Caco-2 (cell line): ENCODE measurements around the gene DBI. TPM values are rescaled to one million over a fixed set of nuclear protein-coding genes. Genes with fewer than 3 reads are reported as not detected.
A peak's percentile ranks its signal among the peaks of the same experiment; 100 is the strongest.

Experiments
- BruUV-seq: library from RNA; stranded (reverse); fragments of 400-500 nt; replicated peaks from 2 replicates; lab custom pipeline; 2021; lab: Mats Ljungman, UMichigan
- CTCF ChIA-PET: fragments of 300-600 bp; sonication (Branson Sonifier 250); formaldehyde crosslinking; loops from one replicate; lab custom pipeline; 2022; ENCODE audit warnings: antibody characterized with exemption; lab: Charles Lee
- POLR2A ChIA-PET: fragments of 300-600 bp; sonication (Branson Sonifier 250); formaldehyde crosslinking; loops from one replicate; lab custom pipeline; 2022; ENCODE audit warnings: antibody characterized with exemption; lab: Charles Lee
- DNase-seq, 2 experiments: peaks; one replicate each; pipeline versions ENCODE4 v3.0.0 to v3.0.0-alpha.2; 2020 to 2022
- H3K27me3 ChIP-seq: replicated peaks from 2 replicates; pipeline ENCODE4 v1.6.0; 2011; ENCODE audit warnings: low read length; ENCODE audit not compliant: control insufficient read depth, insufficient read depth
- H3K36me3 ChIP-seq: 2 replicates; pipeline ENCODE4 v1.5.1; 2011; ENCODE audit warnings: low read length; ENCODE audit not compliant: control insufficient read depth, insufficient read depth
- H3K4me1 ChIP-seq: fragments of 250-450 bp; sonication (Bioruptor Pico); 2 replicates; pipeline ENCODE4 v1.5.1; 2020; ENCODE audit warnings: mild to moderate bottlenecking
- H3K4me3 ChIP-seq: 2 replicates; pipeline ENCODE4 v1.5.1; 2011; ENCODE audit warnings: low read depth, mild to moderate bottlenecking, control low read depth, low read length
- H3K9me3 ChIP-seq: fragments of 250-450 bp; sonication (Bioruptor Pico); 2 replicates; pipeline ENCODE4 v1.5.1; 2020; ENCODE audit warnings: mild to moderate bottlenecking, moderate library complexity
- H3K27ac Mint-ChIP-seq: one replicate; pipeline ENCODE4 v1.8.0; 2022; ENCODE audit warnings: mixed read lengths; ENCODE audit not compliant: unreplicated experiment
- H3K27me3 Mint-ChIP-seq: one replicate; pipeline ENCODE4 v1.8.0; 2022; ENCODE audit warnings: mixed read lengths; ENCODE audit not compliant: insufficient read depth, unreplicated experiment
- H3K36me3 Mint-ChIP-seq: one replicate; pipeline ENCODE4 v1.8.0; 2022; ENCODE audit warnings: mild to moderate bottlenecking, mixed read lengths; ENCODE audit not compliant: insufficient read depth, unreplicated experiment
- H3K4me1 Mint-ChIP-seq: one replicate; pipeline ENCODE4 v1.8.0; 2022; ENCODE audit warnings: low read depth, mixed read lengths; ENCODE audit not compliant: unreplicated experiment
- H3K4me3 Mint-ChIP-seq: one replicate; pipeline ENCODE4 v1.8.0; 2022; ENCODE audit warnings: mild to moderate bottlenecking, moderate library complexity, mixed read lengths; ENCODE audit not compliant: unreplicated experiment
- H3K9me3 Mint-ChIP-seq: one replicate; pipeline ENCODE4 v1.8.0; 2022; ENCODE audit warnings: mixed read lengths; ENCODE audit not compliant: unreplicated experiment
- intact Hi-C: fragments of 100-400 bp; cut with micrococcal nuclease; formaldehyde crosslinking; loops from one replicate; pipeline ENCODE4 v1.10.0; 2022; ENCODE audit not compliant: unreplicated experiment
- total RNA-seq: library from RNA; stranded (reverse); gene quantifications from 2 replicates; pipeline ENCODE4 v1.2.3, GENCODE V29; 2022
- TF ChIP-seq, protein P1 (sequence below), 2 experiments: fragments of 200-600 bp in 1 of 2; IDR thresholded peaks; 1 replicate in 1 of 2; 2 replicates in 1 of 2; pipeline versions ENCODE4 v1.5.1 to v1.8.0; 2011 to 2022; ENCODE audit warnings: antibody characterized with exemption in 1 of 2, control low read depth in 1 of 2, inconsistent platforms in 1 of 2, low read depth in 1 of 2, low read length in 1 of 2, mild to moderate bottlenecking in 1 of 2, moderate library complexity in 1 of 2; ENCODE audit not compliant: insufficient read depth in 1 of 2, severe bottlenecking in 1 of 2, unreplicated experiment in 1 of 2

Gene DBI
- total RNA-seq, 1 experiment from 2014 or later = 257 TPM

DNA sequence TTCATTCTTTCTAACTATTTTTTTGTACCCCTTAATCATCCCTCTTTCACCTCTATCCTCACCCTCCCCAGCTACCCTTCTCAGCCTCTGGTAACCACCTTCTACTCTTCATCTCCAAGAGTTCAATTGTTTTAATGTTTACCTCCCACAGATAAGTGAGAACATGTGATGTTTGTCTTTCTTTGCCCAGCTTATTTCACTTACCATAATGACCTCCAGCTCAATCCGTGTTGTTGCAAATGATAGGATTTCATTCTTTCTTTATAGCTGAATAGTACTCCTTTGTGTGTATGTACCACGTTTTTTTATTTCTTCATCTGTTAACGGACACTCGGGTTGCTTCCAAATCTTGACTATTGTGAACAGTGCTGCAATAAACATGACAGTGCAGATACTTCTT lies 42.7 kb downstream of the DBI start:
- no peaks in the 10 kb centered on the region for H3K4me1 ChIP-seq
- H3K27me3 ChIP-seq = no peaks in the 10 kb centered on the region
- TF ChIP-seq, protein P1, sequence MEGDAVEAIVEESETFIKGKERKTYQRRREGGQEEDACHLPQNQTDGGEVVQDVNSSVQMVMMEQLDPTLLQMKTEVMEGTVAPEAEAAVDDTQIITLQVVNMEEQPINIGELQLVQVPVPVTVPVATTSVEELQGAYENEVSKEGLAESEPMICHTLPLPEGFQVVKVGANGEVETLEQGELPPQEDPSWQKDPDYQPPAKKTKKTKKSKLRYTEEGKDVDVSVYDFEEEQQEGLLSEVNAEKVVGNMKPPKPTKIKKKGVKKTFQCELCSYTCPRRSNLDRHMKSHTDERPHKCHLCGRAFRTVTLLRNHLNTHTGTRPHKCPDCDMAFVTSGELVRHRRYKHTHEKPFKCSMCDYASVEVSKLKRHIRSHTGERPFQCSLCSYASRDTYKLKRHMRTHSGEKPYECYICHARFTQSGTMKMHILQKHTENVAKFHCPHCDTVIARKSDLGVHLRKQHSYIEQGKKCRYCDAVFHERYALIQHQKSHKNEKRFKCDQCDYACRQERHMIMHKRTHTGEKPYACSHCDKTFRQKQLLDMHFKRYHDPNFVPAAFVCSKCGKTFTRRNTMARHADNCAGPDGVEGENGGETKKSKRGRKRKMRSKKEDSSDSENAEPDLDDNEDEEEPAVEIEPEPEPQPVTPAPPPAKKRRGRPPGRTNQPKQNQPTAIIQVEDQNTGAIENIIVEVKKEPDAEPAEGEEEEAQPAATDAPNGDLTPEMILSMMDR (IDR thresholded peaks at IDR 0.05; ENCODE audit: insufficient read depth in 1 of 2, low read depth in 1 of 2, low read length in 1 of 2, severe bottlenecking in 1 of 2, unreplicated experiment in 1 of 2) = no peak
- ChIA-PET CTCF (interaction anchor here (2.3 kb wide), 1 partner anchor 67 kb away, joined by 13 read pairs; no protein-coding TSS in a partner anchor), POLR2A (interaction anchor here (1.0 kb wide), 1 partner anchor 22 kb away, joined by 5 read pairs; the partner anchor contains the start of gene TMEM37)
- Mint-ChIP-seq H3K9me3 (peaks cover 19% of the 10 kb centered on the region), H3K4me1 (peaks cover 10% of the 10 kb centered on the region), H3K27me3 (no peaks in the 10 kb centered on the region), H3K36me3 (no peaks in the 10 kb centered on the region), H3K27ac (no peak overlapping the region), H3K4me3 (no peak overlapping the region)
- intact Hi-C loops = loop anchor here (5.0 kb wide), 2 partner anchors 83 to 97 kb away; no protein-coding TSS in a partner anchor
- no peak for DNase-seq
- no peaks in the 10 kb centered on the region for H3K36me3 ChIP-seq
- peaks cover 8% of the 10 kb centered on the region for H3K9me3 ChIP-seq
- no TSS peak for BruUV-seq
- H3K4me3 ChIP-seq = no peak overlapping the region

GRCh38 chr2:119414894-119415293 lies 48.1 kb downstream of the DBI start:
- Histone ChIP-seq H3K4me3 (no peak overlapping the region), H3K27me3 (no peaks in the 10 kb centered on the region), H3K36me3 (no peaks in the 10 kb centered on the region), H3K9me3 (peaks cover 10% of the 10 kb centered on the region), H3K4me1 (peaks cover under 1% of the 10 kb centered on the region)
- peak in 1 of 2 experiments; percentile 7 for DNase-seq
- intact Hi-C loops = no loop called here
- CTCF ChIA-PET = no interaction called here
- H3K27ac Mint-ChIP-seq = no peak overlapping the region
- BruUV-seq = no TSS peak
- peaks cover 2% of the 10 kb centered on the region for H3K4me1 Mint-ChIP-seq
- TF ChIP-seq, protein P1 (IDR thresholded peaks at IDR 0.05; ENCODE audit: insufficient read depth in 1 of 2, low read depth in 1 of 2, low read length in 1 of 2, severe bottlenecking in 1 of 2, unreplicated experiment in 1 of 2) = no peak
- H3K4me3 Mint-ChIP-seq = no peak overlapping the region
- H3K36me3 Mint-ChIP-seq = no peaks in the 10 kb centered on the region
- peaks cover 30% of the 10 kb centered on the region for H3K9me3 Mint-ChIP-seq
- POLR2A ChIA-PET = no interaction called here
- H3K27me3 Mint-ChIP-seq = no peaks in the 10 kb centered on the region

GRCh38 chr2:119415630-119416029 lies 48.9 kb downstream of the DBI start:
- no TSS peak for BruUV-seq
- TF ChIP-seq, protein P1 (IDR thresholded peaks at IDR 0.05; ENCODE audit: insufficient read depth in 1 of 2, low read depth in 1 of 2, low read length in 1 of 2, severe bottlenecking in 1 of 2, unreplicated experiment in 1 of 2) = no peak
- intact Hi-C loops = no loop called here
- no peaks in the 10 kb centered on the region for H3K27me3 ChIP-seq
- ChIA-PET POLR2A (no interaction called here), CTCF (interaction anchor here (1.1 kb wide), 1 partner anchor 61 kb away, joined by 4 read pairs; no protein-coding TSS in a partner anchor)
- peaks cover 25% of the 10 kb centered on the region for H3K9me3 Mint-ChIP-seq
- no peaks in the 10 kb centered on the region for H3K27me3 Mint-ChIP-seq
- H3K36me3 ChIP-seq = no peaks in the 10 kb centered on the region
- peaks cover 7% of the 10 kb centered on the region for H3K4me1 ChIP-seq
- H3K4me3 Mint-ChIP-seq = no peak overlapping the region
- no peak overlapping the region for H3K4me3 ChIP-seq
- no peak for DNase-seq
- no peaks in the 10 kb centered on the region for H3K36me3 Mint-ChIP-seq
- H3K9me3 ChIP-seq = peaks cover 10% of the 10 kb centered on the region
- H3K4me1 Mint-ChIP-seq = no peaks in the 10 kb centered on the region
- no peak overlapping the region for H3K27ac Mint-ChIP-seq
